ENCODE results near the gene AXIN1. TPM values are rescaled to one million over a fixed set of nuclear protein-coding genes. Genes with fewer than 3 reads are reported as not detected.
A peak's percentile ranks its signal among the peaks of the same experiment; 100 is the strongest.
"Not testable (repeated sequence)": the region's sequence is repeated elsewhere in the genome, so short reads cannot be mapped to it uniquely, and the experiment has no call there.

Gene AXIN1
- total RNA-seq, 2 experiments from 2014 or later, result 17.5 to 17.9 TPM

DNA sequence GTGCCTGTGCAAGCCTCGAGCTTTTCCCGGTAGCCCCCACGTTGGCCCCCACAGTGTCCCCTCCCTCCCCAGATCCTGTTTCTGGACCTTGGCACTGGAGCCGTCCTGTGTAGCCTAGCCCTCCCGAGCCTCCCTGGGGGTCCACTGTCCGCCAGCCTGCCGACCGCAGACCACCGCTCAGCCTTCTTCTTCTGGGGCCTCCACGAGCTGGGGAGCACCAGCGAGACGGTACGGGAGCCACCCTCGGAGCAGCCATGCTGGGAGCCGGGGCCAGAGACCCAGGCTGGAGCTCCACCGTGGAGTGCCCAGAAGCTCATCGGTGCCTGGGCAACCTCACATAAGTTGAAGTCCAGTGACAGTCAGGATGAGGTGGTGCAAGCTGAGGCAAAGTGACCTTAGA, 88.6 kb downstream of the AXIN1 start:
- Mint-ChIP-seq H3K27me3 (ENCODE audit: low read depth) (no peaks in the 10 kb centered on the region), H3K27ac (no peak overlapping the region), H3K36me3 (ENCODE audit: low read depth) (peaks cover 3% of the 10 kb centered on the region), H3K9me3 (no peaks in the 10 kb centered on the region), H3K4me1 (ENCODE audit: low read depth) (no peaks in the 10 kb centered on the region), H3K4me3 (no peak overlapping the region)
- no peak for DNase-seq
- CTCF ChIA-PET, result interaction anchor here (0.6 kb wide), 1 partner anchor 15 kb away, joined by 4 read pairs; no protein-coding TSS in a partner anchor
- intact Hi-C loops (cut with micrococcal nuclease), result no loop called here

DNA sequence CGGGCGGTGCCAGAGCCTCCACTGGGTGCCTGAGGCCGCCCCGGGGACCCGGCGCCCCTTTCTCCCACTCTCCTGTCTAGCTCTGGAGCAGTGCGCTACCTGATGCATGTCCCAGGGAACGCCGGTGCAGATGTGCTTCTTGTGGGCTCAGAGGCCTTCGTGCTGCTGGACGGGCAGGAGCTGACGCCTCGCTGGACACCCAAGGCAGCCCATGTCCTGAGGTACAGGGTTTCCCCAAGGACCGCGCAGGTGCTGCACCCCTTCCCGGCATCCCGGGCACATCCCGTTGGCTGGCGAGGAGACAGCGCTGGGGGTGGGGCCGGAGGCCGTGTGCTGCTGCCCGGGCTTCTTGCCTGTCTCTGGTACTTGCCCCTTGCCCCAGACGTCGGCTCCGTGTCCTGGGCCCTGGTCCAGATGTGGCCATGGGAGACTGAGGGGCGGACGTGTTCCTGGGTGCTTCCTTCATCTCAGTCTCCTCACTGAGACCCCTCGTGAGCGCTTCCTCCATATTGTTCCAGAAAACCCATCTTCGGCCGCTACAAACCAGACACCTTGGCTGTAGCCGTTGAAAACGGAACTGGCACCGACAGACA, 89.2 kb downstream of the AXIN1 start:
- CTCF ChIA-PET, result interaction anchor here (0.6 kb wide), 1 partner anchor 16 kb away, joined by 4 read pairs; no protein-coding TSS in a partner anchor
- Mint-ChIP-seq H3K9me3 (no peaks in the 10 kb centered on the region), H3K27ac (no peak overlapping the region), H3K36me3 (ENCODE audit: low read depth) (peaks cover 3% of the 10 kb centered on the region), H3K4me1 (ENCODE audit: low read depth) (no peaks in the 10 kb centered on the region), H3K27me3 (ENCODE audit: low read depth) (no peaks in the 10 kb centered on the region), H3K4me3 (no peak overlapping the region)
- no peak for DNase-seq
- intact Hi-C loops (cut with micrococcal nuclease), result no loop called here

DNA sequence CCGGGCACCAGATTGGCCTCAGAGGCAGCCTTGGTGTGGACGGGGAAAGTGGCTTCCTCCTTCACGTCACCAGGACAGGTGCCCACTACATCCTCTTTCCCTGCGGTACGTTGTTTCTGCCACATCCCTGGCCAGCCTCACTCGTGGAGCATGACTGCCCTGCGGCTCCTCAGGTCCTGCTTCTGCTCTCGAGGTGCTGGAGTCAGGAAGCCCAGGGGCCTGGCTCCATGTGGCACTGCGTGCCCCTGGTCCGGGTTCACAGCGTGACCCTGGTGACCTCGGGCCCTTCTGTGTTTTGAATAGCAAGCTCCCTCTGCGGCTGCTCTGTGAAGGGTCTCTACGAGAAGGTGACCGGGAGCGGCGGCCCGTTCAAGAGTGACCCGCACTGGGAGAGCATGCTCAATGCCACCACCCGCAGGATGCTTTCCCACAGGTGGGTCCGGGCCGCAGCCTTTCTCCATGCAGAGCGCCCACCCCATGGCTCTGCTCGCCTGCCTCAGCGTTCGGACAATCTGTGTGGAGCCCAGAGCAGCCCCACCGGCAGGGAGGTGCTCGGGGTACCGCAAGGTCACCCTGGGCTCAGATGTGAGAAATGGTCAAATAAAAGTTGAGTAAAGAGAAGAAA, 90.3 kb downstream of the AXIN1 start:
- Mint-ChIP-seq H3K9me3 (no peaks in the 10 kb centered on the region), H3K4me3 (no peak overlapping the region), H3K27ac (no peak overlapping the region), H3K4me1 (ENCODE audit: low read depth) (no peaks in the 10 kb centered on the region), H3K36me3 (ENCODE audit: low read depth) (peaks cover 4% of the 10 kb centered on the region), H3K27me3 (ENCODE audit: low read depth) (no peaks in the 10 kb centered on the region)
- CTCF ChIA-PET, result no interaction called here
- intact Hi-C loops (cut with micrococcal nuclease), result no loop called here
- no peak for DNase-seq

DNA sequence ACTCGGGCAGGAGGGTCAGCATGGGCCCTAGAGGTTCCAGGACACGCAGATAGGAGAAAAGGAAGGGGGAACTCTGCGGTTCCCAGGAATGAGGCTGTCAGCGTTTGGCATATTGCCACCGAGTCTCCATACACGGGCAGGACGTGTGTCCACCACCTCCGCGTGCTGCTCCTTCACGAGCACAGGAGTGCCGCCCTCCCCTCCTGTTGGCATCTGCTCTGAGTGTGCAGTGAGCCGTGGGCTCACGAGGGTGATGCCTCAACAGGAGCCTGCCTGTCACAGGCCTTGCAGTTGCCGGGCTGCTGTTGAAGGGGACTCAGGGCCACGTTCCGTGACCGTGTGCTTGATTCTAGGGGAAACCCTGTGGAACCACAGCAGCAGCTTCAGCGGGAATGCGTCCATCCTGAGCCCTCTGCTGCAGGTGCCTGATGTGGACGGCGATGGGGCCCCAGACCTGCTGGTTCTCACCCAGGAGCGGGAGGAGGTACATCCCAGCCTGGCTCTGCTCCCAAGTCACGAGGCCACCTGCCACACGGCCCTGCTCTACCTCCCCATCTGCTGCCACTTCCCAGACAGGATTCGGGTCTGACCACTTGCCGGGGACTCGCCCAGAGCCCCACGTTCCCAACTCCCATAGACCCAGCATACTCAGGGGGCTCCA, 91.4 kb downstream of the AXIN1 start:
- Mint-ChIP-seq H3K9me3 (no peaks in the 10 kb centered on the region), H3K27ac (no peak overlapping the region), H3K27me3 (ENCODE audit: low read depth) (no peaks in the 10 kb centered on the region), H3K36me3 (ENCODE audit: low read depth) (peaks cover 4% of the 10 kb centered on the region), H3K4me1 (ENCODE audit: low read depth) (no peaks in the 10 kb centered on the region), H3K4me3 (no peak overlapping the region)
- no peak for DNase-seq
- CTCF ChIA-PET, result no interaction called here
- intact Hi-C loops (cut with micrococcal nuclease), result no loop called here

DNA sequence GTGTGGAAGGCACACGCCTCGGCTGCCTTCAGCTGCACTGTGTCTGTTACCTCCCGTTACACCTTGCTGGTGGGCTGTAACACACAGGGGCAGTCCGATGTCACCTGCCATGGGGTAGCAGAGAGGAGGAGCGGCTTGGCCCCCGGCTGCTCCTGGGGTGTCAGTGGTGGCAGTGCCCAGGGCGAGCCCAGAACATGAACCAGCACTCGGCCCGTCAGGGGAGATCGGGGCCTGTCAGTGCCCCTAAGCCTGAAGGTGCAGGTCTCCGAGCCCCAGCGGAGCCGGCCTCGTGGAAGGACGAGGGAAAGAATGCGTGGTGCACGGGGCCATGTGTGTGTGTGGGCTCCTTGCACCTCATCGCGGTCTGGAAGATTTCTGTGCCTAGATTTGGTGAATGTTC, 92.2 kb downstream of the AXIN1 start:
- DNase-seq, result no peak
- Mint-ChIP-seq H3K4me1 (ENCODE audit: low read depth) (peaks cover 3% of the 10 kb centered on the region), H3K36me3 (ENCODE audit: low read depth) (peaks cover 4% of the 10 kb centered on the region), H3K27me3 (ENCODE audit: low read depth) (no peaks in the 10 kb centered on the region), H3K27ac (no peak overlapping the region), H3K4me3 (no peak overlapping the region), H3K9me3 (no peaks in the 10 kb centered on the region)
- intact Hi-C loops (cut with micrococcal nuclease), result no loop called here
- CTCF ChIA-PET, result no interaction called here

DNA sequence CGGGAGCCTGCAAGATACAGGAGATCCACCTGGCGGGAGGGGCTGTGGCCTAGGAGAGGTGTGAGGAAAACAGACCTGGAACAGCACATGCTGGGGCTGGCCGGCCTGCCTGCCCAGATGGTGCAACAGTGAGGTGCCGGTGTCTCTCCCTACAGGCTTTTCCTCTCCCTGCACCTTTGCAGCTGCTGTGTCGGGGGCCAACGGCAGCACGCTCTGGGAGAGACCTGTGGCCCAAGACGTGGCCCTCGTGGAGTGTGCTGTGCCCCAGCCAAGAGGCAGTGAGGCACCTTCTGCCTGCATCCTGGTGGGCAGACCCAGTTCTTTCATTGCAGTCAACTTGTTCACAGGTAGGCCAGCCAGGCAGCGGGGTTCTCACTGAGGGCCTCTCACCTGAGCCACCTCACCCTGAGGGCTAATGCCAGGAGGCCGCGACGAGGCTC, 92.7 kb downstream of the AXIN1 start:
- H3K4me1 Mint-ChIP-seq (ENCODE audit: low read depth), result peaks cover 4% of the 10 kb centered on the region
- H3K9me3 Mint-ChIP-seq, result no peaks in the 10 kb centered on the region
- intact Hi-C loops (cut with micrococcal nuclease), result no loop called here
- no peak overlapping the region for H3K27ac Mint-ChIP-seq
- DNase-seq, result no peak
- H3K36me3 Mint-ChIP-seq (ENCODE audit: low read depth), result peaks cover 5% of the 10 kb centered on the region
- H3K4me3 Mint-ChIP-seq, result no peak overlapping the region
- no peaks in the 10 kb centered on the region for H3K27me3 Mint-ChIP-seq (ENCODE audit: low read depth)
- CTCF ChIA-PET, result no interaction called here

DNA sequence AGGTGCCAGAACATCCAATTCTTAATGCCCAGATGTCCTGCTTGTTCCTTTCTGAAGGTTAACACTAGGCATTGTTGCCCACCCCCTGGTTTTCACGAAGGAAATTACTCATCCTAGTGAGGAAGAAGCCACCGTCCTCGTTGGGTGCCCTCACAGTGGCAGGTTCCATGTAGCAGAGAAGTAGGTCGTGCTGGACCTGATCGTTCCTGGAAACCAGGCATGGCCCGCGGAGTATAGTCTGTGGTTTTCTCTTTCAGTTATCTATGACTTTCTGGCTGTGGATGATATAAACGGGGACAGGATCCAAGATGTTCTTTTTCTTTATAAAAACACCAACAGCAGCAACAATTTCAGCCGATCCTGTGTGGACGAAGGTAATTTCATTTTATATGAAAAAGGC, 93.3 kb downstream of the AXIN1 start:
- no peak for DNase-seq
- no peaks in the 10 kb centered on the region for H3K9me3 Mint-ChIP-seq
- CTCF ChIA-PET, result no interaction called here
- peaks cover 5% of the 10 kb centered on the region for H3K36me3 Mint-ChIP-seq (ENCODE audit: low read depth)
- H3K27me3 Mint-ChIP-seq (ENCODE audit: low read depth), result no peaks in the 10 kb centered on the region
- peaks cover 4% of the 10 kb centered on the region for H3K4me1 Mint-ChIP-seq (ENCODE audit: low read depth)
- H3K27ac Mint-ChIP-seq, result no peak overlapping the region
- intact Hi-C loops (cut with micrococcal nuclease), result no loop called here
- H3K4me3 Mint-ChIP-seq, result no peak overlapping the region

DNA sequence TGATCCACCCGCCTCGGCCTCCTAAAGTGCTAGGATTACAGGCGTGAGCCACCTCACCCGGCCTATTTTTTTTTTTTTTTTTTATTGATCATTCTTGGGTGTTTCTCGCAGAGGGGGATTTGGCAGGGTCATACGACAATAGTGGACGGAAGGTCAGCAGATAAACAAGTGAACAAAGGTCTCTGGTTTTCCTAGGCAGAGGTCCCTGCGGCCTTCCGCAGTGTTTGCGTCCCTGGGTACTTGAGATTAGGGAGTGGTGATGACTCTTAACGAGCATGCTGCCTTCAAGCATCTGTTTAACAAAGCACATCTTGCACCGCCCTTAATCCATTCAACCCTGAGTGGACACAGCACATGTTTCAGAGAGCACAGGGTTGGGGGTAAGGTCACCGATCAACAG, 94.4 kb downstream of the AXIN1 start:
- intact Hi-C loops (cut with micrococcal nuclease); CTCF ChIA-PET: not testable (repeated sequence)

DNA sequence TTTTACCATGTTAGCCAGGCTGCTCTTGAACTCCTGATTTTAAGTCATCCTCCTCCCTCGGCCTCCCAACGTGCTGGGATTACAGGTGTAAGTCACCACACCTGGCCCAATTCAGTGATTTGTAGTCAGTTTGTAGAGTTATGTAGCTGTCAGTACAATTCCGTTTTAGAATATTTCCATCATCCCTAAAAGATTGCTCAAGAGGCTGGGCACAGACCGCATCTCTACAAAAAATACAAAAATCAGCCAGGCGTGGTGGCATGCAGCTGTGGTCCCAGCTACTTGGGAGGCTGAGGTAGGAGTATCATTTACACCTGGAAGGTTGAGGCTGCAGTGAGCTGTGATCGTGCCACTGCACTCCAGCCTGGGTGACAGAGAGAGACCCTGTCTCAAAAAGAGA, 97.3 kb downstream of the AXIN1 start:
- Mint-ChIP-seq H3K4me1 (ENCODE audit: low read depth) (peaks cover 19% of the 10 kb centered on the region), H3K36me3 (ENCODE audit: low read depth) (peaks cover 9% of the 10 kb centered on the region), H3K4me3 (no peak overlapping the region), H3K27ac (no peak overlapping the region), H3K27me3 (ENCODE audit: low read depth) (no peaks in the 10 kb centered on the region), H3K9me3 (no peaks in the 10 kb centered on the region)
- DNase-seq, result no peak
- CTCF ChIA-PET, result interaction anchor here (1.8 kb wide), 1 partner anchor 107 kb away, joined by 6 read pairs; no protein-coding TSS in a partner anchor
- intact Hi-C loops (cut with micrococcal nuclease), result no loop called here

More for the DNA sequence above, 94.4 kb downstream of the AXIN1 start:
- not testable (repeated sequence) for DNase-seq; H3K4me3 Mint-ChIP-seq; H3K9me3 Mint-ChIP-seq; H3K36me3 Mint-ChIP-seq (ENCODE audit: low read depth); H3K27me3 Mint-ChIP-seq (ENCODE audit: low read depth); H3K27ac Mint-ChIP-seq
- peaks cover 11% of the 10 kb centered on the region for H3K4me1 Mint-ChIP-seq (ENCODE audit: low read depth)

DNA sequence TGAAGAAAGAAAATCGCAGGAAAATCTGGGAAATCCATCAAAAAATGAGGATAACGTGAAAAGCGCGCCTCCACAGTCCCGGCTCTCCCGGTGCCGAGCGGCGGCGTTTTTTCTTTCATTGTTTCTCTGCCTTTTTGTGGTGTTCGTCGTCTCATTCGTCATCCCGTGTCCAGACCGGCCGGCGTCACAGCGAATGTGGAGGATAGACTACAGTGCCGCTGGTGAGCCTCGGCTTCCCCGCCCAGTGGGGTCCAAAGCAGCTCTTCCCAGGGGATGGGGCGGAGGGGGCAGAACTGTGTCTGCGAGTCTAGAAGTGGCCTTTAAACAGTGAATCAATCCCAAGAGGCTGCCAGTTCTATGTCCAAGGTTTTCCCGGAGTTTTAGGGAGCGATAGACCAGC, 98.1 kb downstream of the AXIN1 start:
- intact Hi-C loops (cut with micrococcal nuclease), result loop anchor here (5.0 kb wide), 1 partner anchor 98 kb away; the partner anchor contains the start of gene AXIN1
- CTCF ChIA-PET, result interaction anchor here (1.8 to 2.2 kb wide), 2 partner anchors 20 to 107 kb away, joined by 6 to 8 read pairs; partner anchors contain the start of gene FAM234A
- Mint-ChIP-seq H3K27ac (no peak overlapping the region), H3K27me3 (ENCODE audit: low read depth) (no peaks in the 10 kb centered on the region), H3K4me3 (no peak overlapping the region), H3K9me3 (no peaks in the 10 kb centered on the region), H3K36me3 (ENCODE audit: low read depth) (peaks cover 9% of the 10 kb centered on the region), H3K4me1 (ENCODE audit: low read depth) (peaks cover 19% of the 10 kb centered on the region)
- DNase-seq, result no peak

DNA sequence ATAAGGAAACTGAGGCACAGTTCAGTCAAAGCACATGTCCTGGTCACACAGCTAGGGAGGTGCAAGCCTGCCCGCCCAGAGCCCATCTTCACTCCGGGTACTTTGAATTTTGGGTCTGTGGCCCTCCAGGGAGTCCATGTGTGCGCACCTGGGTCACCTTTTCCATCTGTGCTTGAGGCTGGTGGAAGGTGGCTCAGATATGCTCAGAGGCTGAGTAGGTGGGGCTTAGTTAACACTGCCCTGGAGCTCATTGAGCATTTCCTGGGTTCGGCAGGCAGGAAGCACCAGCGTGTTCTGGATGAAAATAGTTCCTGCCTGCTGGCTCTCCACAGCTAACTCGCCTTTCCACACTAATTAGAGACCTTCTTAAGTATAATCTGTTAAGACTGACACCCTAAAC, 98.7 kb downstream of the AXIN1 start:
- Mint-ChIP-seq H3K4me3 (no peak overlapping the region), H3K27ac (peak overlapping the region; percentile 36), H3K36me3 (ENCODE audit: low read depth) (peaks cover 9% of the 10 kb centered on the region), H3K9me3 (no peaks in the 10 kb centered on the region), H3K27me3 (ENCODE audit: low read depth) (no peaks in the 10 kb centered on the region), H3K4me1 (ENCODE audit: low read depth) (peaks cover 19% of the 10 kb centered on the region)
- peak; percentile 14 for DNase-seq
- CTCF ChIA-PET, result interaction anchor here (1.2 to 2.2 kb wide), 3 partner anchors 18 to 108 kb away, joined by 3 to 8 read pairs (median 6); partner anchors contain the start of gene FAM234A
- intact Hi-C loops (cut with micrococcal nuclease), result loop anchor here (5.0 kb wide), 1 partner anchor 98 kb away; the partner anchor contains the start of gene AXIN1

Data from activated naive CD4-positive, alpha-beta T cell treated with anti-CD3 and anti-CD28 coated beads for 36 hours (primary cell).